22Rv1 (cell line): Measurements from ENCODE around the gene FRMD3.

ENCODE experiments used
- ZFX ChIP-seq: fragments of 450-650 bp; IDR thresholded peaks from 2 replicates; pipeline ENCODE4 v1.6.1; 2017; ENCODE audit warnings: antibody characterized with exemption, borderline replicate concordance
- TF ChIP-seq, protein P1 (sequence below): fragments of 450-650 bp; IDR thresholded peaks from 2 replicates; pipeline ENCODE4 v1.5.1; 2017; ENCODE audit warnings: mild to moderate bottlenecking

DNA sequence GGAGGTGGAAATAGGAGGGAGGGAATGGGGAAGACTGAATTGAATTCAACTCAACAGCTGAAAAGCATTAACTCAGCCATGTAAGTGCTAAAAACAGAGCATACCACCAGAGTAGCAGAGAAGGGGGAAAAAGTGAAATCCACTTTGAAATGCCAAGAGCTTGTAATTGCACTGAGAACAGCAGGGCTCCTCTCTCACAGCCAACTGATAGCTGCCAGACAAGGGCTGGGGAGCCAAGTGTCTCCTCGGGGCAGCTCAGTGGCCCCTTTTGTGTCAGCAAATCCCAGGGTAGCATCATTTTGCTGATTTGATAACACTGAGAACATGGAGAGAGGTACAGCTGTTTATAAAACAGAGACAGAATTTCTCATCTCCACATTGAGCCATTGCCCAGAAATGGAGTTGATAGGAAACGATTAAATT lies 182.5 kb downstream of the FRMD3 start:
- TF ChIP-seq, protein P1, sequence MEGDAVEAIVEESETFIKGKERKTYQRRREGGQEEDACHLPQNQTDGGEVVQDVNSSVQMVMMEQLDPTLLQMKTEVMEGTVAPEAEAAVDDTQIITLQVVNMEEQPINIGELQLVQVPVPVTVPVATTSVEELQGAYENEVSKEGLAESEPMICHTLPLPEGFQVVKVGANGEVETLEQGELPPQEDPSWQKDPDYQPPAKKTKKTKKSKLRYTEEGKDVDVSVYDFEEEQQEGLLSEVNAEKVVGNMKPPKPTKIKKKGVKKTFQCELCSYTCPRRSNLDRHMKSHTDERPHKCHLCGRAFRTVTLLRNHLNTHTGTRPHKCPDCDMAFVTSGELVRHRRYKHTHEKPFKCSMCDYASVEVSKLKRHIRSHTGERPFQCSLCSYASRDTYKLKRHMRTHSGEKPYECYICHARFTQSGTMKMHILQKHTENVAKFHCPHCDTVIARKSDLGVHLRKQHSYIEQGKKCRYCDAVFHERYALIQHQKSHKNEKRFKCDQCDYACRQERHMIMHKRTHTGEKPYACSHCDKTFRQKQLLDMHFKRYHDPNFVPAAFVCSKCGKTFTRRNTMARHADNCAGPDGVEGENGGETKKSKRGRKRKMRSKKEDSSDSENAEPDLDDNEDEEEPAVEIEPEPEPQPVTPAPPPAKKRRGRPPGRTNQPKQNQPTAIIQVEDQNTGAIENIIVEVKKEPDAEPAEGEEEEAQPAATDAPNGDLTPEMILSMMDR: no peak
- TF ChIP-seq ZFX: no peak
